MV-4-11 (cell line): ENCODE results near the gene SMIM45.
A peak's percentile ranks its signal among the peaks of the same experiment; 100 is the strongest.
"Not testable (repeated sequence)": the region's sequence is repeated elsewhere in the genome, so short reads cannot be mapped to it uniquely, and the experiment has no call there.

Source experiments
- DNase-seq: peaks from one replicate; lab custom pipeline; 2025; lab: John Stamatoyannopoulos, UW

SMIM45 gene

DNA sequence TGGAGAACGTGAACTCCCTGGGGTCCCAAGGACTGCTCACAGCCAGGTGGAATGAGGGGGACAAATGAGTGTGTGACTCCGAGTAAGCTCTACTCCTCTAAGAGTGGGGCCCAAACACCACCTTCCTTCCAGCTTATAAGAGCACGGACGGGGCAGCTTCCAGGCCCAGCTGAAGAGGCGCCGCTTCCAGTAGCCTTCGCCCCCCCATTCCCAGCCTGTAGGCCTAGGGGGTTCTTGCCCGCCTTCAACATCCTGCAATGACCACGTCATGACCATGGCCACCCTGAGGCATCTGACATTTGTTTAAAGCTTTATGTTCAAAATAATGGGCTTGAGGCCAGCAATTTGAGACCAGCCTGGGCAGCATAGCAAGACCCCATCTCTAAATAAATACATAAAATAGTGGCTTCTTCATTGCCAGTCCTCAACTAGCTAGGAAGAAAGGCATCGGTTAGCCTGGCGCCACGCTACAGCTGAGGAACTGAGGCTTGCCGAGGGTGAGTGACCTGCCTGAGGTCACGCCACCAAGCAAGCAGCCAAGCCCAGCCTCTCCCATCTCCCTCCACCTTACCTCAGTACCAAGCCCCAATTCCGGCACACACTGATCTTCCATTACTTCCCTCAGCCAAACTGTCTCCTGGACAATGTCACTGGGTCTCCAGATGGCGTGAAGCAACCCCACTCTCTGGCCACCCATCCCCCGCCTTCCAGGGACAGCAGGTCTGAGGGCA lies 17.5 kb upstream of the SMIM45 start:
- DNase-seq, result no peak

DNA sequence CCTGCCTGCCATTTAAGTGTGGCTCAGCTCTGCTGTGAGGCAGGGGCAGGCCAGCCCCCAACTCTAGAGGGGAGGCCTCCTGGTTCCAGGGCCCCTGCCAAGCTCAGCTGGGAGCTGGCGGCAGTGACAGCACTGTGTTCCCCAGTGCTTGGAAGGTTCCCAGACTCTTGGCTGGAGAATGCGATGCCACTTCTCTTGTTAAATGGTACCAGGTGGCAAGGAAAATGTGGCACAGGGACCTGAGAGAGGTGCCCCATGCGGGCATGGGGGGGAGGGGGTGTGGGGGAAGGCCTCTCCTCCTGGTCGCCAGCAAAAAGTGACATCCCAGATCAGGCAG lies 17.0 kb upstream of the SMIM45 start:
- DNase-seq, result no peak

DNA sequence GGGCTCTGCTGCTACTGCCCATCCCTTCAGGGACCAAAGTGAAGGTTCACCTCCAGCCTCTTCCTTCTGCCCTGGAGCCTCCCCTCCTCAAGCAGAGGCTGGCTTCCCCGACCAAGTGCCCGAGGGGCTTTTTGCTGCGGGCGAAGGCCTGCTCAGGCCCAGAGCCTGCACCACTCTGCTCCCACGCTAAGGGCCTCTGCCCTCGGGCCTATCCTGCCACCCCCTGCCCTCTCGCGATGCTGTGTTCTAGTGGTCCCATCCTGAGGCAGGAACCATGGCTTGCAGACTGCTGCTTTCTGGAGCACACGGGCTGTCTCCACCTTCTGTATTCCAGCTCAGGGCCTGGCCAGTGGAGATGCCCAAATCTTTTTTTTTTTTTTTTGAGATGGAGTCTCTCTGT lies 16.4 kb upstream of the SMIM45 start:
- no peak for DNase-seq

DNA sequence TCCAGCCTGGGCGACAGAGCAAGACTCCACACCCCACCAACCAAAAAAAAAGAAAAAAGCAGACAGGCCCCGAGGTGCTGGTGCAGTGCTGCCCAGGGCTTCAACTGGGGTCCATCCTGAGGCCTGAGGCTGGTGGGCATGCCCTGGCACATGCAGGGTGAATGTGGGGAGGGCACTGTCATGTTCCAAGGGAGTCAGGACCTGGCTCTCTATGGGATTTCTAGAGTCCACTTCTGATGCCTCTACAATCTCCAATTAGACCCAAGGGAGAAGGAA lies 15.1 kb upstream of the SMIM45 start:
- no peak for DNase-seq

DNA sequence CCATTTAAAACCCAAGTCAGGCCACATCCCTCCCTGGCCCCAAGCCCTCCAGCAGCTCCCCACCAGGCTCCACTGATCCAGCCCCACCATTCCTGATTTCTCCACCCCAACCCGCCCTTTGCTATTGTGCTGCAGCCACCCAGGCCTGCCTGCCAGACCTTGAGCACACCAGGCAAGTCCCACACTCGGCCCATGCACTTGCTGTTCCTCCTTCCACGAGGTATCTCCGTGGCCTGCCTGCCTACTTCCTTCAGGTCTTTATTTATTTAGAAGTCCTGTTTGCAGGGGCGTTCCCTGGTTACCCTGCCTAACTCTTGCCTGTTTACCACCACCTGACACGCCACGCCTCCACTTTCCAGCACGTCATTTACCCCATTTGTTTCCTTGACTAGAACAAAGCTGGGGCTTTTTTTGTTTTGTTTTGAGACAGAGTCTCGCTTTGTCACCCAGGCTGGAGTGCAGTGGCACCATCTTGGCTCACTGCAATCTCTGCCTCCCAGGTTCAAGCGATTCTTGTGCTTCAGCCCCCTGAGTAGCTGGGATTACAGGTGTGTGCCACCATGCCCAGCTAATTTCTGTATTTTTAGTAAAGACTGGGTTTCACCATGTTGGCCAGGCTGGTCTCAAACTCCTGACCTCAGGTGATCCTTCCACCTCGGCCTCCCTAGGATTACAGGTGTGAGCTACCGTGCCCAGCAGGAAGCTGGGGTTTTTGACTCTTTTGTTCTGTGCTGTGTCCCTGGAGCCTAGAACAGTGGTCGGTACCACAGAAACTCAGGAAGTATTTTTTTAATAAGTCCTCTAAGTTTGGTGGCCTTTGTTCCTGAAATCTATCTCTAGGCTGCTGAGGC lies 11.7 kb upstream of the SMIM45 start:
- DNase-seq, result peak; percentile 39

DNA sequence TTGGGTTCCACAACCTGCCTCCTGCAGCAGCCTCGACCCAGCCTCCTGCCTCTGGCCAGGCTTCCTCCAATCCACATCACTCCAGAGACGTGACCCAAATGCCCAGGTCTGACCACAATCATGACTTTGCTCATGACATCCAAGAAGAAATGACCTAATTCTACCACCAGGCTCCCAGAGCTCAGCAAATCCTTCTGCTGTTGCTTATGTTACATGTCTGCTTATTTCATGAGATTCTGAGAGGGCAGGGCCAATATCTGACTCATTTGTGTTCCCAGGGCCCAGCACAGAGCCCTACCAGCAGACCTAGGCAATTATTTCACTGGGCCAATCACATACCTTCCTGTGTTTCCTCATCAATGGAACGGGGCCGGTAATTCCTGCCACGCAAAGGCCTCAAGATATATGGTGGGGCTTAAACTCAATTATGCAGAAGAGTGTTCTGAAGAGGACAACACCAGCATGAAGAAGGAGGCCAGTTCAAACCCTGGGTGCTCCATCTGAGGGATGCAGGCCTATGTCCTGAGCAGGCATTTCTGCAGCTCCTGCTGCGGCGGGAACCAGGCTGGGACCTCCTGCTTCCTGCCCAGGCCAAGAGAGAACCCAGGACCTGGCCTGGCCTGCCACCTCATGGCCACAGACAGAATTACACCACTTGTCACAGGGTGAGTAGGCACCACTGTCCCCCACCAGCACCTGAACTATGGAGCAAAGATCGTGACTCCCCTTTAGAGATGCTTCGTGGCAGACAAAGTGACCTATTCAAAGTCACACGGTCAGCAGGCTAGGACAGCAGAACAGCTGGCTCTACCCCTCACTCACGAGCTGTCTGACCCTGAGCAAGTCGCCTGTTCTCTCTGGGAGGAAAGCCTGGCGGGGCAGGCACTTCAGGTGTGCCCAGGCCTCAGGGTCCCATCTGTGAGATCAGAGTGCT lies 10.9 kb upstream of the SMIM45 start:
- DNase-seq, result peak; percentile 67

DNA sequence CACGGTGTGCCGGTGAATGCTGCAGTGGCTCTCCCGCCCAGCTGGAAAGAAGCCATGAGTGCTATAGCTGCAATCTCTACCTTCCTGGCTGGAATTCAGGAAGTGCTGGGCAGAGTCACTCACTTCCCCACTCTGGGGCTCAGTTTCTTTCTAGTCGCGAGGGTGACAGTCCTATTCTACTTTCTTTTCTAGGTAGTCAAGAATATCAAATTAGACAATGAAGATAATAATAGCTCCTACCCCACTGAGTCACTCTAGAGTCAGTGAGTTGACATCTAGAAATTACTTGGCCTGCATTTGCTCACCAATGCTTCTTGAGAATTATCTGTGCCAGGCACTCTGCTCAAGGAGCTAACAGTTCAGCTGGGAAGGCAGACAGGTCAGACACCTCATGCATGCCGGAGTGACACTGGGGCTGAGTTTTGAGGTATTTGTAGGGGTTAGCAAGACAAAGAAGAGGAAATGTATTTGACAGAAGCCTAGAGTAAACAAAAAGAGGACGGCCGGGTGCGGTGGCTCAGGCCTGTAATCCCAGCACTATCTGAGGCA lies 8.2 kb upstream of the SMIM45 start:
- no peak for DNase-seq

DNA sequence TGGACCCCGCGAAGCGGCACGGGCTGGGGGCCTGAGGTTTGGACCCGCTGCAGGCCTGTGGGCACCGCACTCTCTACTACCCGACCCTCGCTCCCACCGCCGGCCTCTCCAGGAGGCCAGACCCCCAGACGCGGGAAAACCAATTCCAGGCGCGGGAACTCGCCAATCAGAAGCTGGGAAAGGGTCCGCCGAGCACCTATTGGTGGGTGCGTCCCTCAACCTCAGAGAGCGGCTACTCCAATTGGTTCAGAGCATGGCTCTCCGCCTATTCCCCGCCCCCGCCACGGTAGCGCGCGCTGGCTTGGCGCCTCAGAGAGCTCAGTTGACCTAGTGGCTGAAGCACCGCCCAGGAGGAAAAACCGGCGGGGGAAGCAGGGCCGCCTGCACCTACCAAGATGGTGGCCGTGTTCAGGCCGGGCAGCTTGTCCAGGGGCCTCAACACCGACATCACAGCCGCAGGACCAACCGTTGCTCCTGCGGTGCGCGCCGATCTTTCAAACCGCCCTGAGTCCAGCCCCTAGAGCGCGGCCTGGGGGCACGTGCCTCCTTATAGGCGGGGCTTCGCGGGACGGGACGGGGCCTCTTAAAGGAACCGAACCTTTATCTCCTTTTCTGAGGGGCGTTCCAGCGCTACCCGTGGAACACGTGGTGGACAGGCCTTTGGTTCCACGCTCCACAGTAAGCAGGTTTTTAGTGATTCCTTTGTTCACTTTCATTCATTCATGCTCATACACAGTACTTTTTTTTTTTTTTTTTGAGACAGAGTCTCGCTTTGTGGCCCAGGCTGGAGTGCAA lies 5.1 kb upstream of the SMIM45 start, which contains the start of gene CENPM:
TSS of gene CENPM (minus strand) at position 524 of the 795 bp plus-strand sequence. CDS start at position 448, 76 bp downstream.
- peak; percentile 94 for DNase-seq

DNA sequence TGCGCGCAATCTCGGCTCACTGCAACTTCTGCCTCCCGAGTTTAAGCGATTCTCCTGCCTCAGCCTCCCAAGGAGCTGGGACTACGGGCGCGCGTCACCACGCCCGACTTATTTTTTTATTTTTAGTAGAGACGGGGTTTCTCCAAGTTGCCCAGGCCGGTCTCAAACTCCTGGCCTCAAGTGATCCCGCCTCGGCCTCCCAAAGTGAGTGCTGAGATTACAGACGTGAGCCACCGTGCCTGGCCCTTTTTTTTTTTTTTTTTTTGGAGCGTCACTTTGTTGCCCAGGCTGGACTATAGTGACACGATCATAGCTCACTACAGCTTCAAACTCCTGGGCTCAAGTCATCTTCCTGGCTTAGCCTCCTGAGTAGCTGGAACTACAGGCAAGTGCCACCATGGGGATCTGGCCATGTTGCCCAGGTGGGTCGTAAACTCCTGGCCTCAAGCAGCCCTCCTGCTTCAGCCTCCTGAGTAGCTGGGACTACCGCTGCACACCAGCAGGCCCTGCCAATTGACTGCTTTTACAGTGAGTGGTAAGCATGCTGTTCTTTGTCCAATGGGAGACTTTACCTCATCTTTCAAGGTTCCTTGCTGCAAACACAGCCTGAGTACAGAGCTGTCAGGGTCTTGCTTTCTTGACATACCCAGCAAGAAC lies 4.4 kb upstream of the SMIM45 start:
- no peak for DNase-seq

DNA sequence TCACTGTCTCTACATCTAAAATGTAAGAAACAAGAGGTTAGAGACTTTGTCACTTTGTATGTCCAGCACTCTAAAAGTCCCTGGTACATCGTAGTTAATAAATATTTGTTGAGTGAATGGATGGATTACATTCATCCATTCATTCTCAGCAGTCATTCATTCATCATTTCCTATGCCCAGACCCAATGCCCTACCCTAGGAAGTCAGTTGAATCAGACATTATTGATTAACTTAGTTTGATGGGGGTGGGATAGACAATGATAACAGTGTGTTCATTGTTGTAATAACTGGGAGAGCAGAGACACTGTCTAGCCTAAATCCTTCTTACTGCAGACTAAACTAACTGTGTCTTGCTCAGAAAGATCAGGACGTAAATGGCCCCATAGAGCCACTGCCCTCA lies 3.8 kb upstream of the SMIM45 start:
- no peak for DNase-seq

DNA sequence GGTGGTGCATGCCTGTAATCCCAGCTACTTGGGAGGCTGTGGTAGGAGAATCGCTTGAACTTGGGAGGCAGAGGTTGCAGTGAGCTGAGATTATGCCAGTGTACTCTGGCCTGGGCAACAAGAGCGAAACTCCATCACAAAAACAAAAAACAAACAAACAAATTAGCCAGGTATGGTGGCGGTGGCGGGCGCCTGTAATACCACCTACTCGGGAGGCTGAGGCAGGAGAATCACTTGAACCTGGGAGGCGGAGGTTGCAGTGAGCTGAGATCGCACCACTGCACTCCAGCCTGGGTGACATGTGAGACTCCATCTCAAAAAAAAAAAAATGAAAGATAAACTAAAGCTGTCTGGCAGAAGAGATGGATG lies 3.0 kb upstream of the SMIM45 start:
- not testable (repeated sequence) for DNase-seq

DNA sequence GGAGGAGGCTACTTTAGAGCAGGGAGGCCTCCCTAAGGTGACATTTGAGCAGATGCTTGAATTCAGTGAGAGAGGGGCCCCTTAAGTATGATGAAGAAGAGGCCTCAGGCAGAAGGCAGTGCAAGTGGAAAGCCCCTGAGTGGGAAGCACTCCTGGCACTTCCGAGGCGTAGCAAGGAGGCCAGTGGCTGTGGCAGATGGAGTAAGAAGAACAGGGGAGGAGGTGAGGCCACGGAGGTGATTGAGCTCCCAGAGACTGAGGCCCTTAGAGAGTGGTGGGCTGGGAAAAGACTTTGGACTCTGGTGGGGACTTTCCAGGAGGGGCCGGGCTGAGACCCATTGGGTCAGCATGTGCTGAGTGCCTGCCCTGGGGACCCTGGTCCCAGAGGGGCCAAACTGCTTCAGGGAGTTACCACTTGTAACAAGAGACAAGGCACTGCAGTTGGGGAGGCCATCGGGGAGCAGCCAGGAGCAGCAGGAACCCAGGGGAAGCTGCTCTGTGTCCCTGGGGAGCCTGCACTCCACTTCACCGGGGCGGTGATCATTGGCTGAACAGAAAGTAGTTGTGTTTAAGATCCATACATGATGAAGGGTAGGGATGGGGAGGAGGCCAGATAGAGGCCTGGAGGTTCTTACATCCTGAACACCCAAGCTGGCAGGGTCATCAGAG lies 2.5 kb upstream of the SMIM45 start:
- DNase-seq, result no peak

DNA sequence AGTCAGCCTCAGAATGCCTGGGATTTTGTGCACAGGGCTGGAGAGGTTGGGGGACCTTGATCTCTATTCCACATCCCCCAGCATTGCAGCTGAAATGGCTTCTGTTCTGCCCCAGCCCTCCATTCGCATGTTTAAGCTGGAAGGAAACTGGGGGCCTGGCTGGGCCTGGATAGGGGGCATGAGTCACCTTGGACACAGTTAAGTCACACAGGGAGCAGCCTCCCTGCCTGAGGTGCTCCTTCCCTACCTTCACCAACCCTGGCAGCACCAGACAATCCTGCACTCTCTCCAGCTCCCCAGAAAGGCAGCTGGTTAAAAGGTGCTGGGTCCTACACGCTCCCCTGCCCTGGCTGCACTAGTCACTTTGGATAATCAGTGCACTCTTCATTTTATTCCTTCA lies 763 bp downstream of the SMIM45 start:
- no peak for DNase-seq

DNA sequence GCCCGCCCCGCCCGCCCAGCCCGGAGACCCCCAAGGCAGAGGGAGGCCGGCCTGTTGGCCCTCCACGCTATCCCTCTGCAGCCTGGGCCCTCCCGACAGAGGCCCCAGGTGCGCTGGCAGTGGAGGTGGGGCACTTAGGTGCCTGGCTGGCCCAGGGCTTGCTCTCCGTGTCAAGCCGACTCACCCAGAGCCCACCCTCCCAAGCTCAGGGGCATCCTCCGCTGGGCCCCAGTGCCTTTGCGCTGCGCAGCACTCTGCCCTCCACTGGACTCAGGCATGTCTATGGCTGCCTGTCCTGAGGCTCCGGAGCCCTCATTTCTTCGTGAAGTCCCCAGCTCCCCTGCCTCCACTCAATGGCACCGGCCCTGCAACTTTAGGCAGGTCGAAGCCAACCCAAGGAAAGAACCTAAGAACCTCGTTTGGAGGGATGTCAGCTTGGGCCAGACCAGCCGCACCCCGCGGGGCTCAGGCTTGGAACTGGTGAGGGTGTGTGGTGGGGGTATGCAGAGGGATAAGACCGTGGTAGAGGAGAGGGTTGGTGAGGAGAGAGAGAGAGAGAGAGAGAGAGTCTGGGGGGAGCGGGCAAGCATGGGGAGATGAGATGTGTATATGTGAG lies 6.1 kb downstream of the SMIM45 start:
- no peak for DNase-seq

DNA sequence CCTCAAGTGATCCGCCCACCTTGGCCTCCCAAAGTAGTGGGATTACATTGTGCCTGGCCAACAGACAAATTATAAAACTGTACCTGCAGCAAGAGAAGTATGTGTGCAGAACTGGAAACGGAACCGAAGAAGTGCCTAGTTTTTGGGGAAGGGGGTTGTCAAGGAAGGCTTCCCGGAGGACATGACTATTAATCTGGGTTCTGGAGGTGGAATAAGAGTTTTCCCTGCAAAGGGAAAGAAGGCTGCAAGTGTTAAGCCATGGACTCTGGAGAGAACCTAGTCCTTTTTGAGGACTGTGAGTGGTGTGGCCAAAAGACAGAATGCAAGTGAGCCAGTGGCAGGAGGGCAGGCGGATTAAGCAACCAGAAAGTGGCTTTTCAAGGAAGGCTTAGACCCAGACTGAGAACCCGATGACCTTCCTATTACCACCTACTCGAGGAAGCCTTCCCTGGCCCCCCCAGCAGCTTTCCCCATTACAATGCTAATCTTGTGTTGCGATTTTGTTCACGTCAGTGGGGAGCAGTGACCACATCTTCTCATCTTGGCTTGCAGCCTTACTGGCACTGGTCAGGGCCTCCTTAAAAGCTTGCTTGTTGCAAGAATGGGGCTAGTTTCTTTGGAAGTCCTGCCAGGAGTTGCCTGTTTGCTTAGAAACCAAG lies 11.6 kb downstream of the SMIM45 start:
- peak; percentile 86 for DNase-seq

DNA sequence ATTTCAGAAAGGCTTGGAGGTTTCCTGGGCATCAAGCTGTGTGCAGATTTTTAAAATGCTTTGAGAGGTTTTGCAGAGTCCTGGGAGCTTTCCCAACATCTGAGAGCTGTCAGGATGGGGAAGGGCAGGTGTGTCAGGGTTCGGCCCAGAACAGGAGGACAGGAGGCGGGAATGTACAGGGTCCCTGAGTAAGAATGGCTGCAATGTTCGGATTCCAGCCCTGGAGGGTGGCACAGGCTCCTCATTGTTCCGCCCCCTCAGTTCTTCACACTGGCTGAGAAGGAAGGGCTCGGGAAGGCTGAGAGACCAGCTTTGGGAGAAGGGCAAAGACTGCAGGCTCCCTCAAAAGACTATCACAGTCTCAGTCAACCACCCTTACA lies 12.2 kb downstream of the SMIM45 start:
- DNase-seq, result no peak

DNA sequence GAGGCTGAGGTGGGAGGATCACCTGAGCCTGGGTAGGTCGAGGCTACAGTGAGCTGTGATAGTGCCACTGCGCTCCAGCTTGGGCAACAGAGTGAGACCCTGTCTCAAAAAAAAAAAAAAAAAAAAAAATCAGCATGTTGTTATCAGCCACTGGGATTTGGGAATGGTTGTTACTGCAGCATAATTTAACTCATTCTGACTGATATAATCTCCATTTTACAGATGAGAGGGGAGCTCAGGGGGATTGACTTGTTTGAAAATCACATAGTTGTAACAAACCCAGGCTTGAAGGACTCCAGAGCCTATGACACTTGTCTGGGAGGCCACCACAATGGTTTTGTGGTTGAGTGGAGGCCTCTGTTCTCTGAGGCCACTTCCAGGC lies 14.3 kb downstream of the SMIM45 start:
- no peak for DNase-seq

DNA sequence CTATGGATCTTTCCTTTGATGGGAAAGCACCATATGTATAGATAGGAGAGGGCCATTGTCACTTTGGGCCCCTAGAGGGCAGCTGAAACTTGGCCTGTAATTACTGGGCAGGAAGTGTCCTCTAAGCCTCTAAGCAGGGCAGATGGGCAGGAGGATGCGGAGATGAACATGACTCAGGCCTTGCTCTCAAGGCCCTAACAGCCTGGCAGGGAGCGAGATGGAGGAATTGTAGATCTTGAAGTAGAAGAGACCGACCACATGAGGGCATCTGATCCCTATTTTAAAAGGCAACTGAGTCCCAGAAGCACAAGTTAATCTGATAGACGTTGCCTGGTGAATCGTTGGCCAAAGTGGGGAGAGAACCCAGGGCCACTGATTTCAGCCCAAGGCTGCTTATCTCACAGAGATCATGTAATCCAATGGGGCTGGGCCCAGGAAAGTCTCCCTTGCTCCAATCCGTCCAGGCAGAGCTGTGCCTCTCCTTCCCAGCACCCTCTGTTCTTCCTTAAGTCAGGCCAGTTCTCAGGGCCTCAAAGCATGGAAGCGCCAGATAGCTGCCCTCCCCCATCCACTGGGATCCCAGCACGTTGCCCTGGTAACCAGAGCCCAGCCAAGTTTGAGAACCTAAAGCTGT lies 14.8 kb downstream of the SMIM45 start:
- peak; percentile 95 for DNase-seq

DNA sequence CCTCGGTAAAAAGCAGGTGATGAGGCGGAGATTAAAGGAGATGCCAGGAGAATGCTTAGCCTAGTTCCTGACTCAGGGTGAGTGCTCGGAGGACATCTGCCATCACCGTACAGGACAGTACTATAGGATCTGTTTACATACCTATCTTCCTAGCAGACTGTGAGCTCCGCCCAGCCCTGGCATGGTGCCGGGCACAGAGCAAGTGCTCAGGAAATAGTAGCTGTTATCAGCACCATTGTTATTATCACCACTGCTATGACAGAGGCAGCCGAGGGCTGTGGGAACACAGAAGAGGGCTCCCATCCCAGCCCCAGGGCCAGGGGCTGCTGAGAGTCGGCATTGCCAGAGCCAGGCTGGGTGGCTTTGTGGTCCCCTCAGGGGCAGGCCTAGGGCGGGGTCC lies 16.7 kb downstream of the SMIM45 start:
- no peak for DNase-seq
